HG03064 (cell line): ENCODE results near the gene RXRA.

Experiments used
- ATAC-seq: cut with Tn5 transposase; IDR thresholded peaks from one replicate; pipeline ENCODE4 v1.9.1; 2021; ENCODE audit warnings: low read depth; ENCODE audit not compliant: unreplicated experiment

RXRA gene

GRCh38 chr9:134321946-134322741 lies 4.1 kb upstream of the RXRA start:
- ATAC-seq: no peak

- no peak for ATAC-seq
These were observed 3.4 kb upstream of the RXRA start for GRCh38 chr9:134322781-134323241.

- no peak for ATAC-seq
These were observed 2.4 kb upstream of the RXRA start for GRCh38 chr9:134323741-134324358.

GRCh38 chr9:134324359-134325095 lies 1.7 kb upstream of the RXRA start:
- ATAC-seq: no peak

- no peak for ATAC-seq
These were observed 1.0 kb upstream of the RXRA start for GRCh38 chr9:134325096-134325812.

- no peak for ATAC-seq
These were observed 708 bp downstream of the RXRA start for GRCh38 chr9:134326724-134327601.

- ATAC-seq: no peak
These were observed 1.5 kb downstream of the RXRA start for GRCh38 chr9:134327671-134328231.

- ATAC-seq: no peak
These were observed 2.1 kb downstream of the RXRA start for GRCh38 chr9:134328341-134328840.

GRCh38 chr9:134328841-134329575 lies 2.8 kb downstream of the RXRA start:
- ATAC-seq: no peak

- no peak for ATAC-seq
These were observed 3.3 kb downstream of the RXRA start for GRCh38 chr9:134329576-134329855.

GRCh38 chr9:134329886-134330285 lies 3.6 kb downstream of the RXRA start:
- ATAC-seq: no peak

- no peak for ATAC-seq
These were observed 4.3 kb downstream of the RXRA start for GRCh38 chr9:134330590-134330989.

- no peak for ATAC-seq
These were observed 5.2 kb downstream of the RXRA start for GRCh38 chr9:134331186-134332025.

- ATAC-seq: no peak
These were observed 6.0 kb downstream of the RXRA start for GRCh38 chr9:134332266-134332665.

- ATAC-seq: no peak
These were observed 6.6 kb downstream of the RXRA start for GRCh38 chr9:134332841-134333233.

- no peak for ATAC-seq
These were observed 7.1 kb downstream of the RXRA start for GRCh38 chr9:134333234-134333873.

- no peak for ATAC-seq
These were observed 7.8 kb downstream of the RXRA start for GRCh38 chr9:134333874-134334581.
